GM12892 (cell line): ENCODE measurements around the gene ZGLP1.

ENCODE experiments used
- POLR2A ChIP-seq: IDR thresholded peaks from 2 replicates; pipeline ENCODE4 v1.6.1; 2011; ENCODE audit warnings: low read depth, low read length, control low read depth
- POLR2AphosphoS5 ChIP-seq: IDR thresholded peaks from 2 replicates; pipeline ENCODE4 v1.6.1; 2011; ENCODE audit warnings: low read depth, low read length, control low read depth

- no peak for TF ChIP-seq POLR2AphosphoS5
- TF ChIP-seq POLR2A, result no peak
Observed at GRCh38 chr19:10292789-10293636, 16.6 kb downstream of the ZGLP1 start.
